Tibial nerve (tissue), 4 donors: ENCODE results near the gene MLPH.

ENCODE experiments used
- EP300 ChIP-seq, 2 donors: sonication (generic); formaldehyde crosslinking; IDR thresholded peaks; one replicate each; pipeline ENCODE4 v1.6.1; 2017; ENCODE audit warnings: antibody characterized with exemption in 2 of 2, mild to moderate bottlenecking in 1 of 2
- TF ChIP-seq, protein P1 (sequence below), 5 experiments: fragments of 200-600 bp in 3 of 5; fragments of 450-650 bp in 2 of 5; sonication (generic) in 3 of 5; IDR thresholded peaks; one replicate each; pipeline ENCODE4 v1.5.1; 2016 to 2019; ENCODE audit warnings: antibody characterized with exemption in 5 of 5, mild to moderate bottlenecking in 3 of 5, moderate library complexity in 2 of 5

DNA sequence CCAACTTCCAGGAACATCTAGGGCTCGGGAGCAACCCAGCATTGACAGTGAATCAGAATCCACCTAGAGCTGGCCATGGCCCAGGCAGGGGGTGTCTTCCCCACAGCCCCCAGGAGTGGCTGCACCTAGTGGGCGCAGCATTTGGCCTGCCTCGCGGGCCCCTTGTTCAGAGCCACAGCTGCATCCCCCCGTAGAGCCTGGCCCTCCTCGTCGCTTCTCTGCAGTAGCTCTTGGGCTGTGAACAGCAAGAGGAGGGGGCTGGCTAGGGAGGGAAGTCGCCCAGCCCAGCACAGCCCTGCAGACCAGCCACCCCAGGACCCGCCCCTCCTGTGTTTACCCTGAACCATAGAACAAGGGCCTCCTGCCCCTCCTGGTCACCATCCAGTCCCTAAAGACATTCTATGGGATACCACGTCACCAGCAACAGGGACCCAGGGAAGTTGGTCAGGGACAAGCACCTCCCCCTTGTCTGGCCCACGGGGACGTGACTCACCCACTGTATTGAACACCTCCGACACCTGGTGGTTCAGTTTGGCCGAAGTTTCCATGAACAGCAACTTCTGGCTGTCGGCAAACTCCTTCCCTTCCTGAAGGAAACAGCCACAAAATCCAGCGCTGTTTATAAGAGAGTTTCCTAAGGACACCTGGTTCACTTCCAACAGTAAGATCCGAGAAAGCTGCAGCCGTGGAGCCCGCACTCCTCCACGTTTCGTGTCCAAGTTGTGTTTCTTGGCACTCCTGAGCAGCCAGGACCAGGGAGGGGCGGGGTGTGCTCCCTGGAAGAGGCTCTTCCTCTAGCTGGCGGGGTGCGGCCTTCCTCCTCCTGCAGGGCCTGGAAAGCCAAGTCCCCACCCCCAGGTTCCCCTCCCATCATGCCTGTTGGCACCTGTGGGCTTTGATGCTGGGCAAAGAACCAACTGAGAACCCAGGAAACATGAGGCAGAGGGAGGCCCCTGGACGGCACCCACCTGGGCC is 88.1 kb downstream of the MLPH start:
- TF ChIP-seq, protein P1, sequence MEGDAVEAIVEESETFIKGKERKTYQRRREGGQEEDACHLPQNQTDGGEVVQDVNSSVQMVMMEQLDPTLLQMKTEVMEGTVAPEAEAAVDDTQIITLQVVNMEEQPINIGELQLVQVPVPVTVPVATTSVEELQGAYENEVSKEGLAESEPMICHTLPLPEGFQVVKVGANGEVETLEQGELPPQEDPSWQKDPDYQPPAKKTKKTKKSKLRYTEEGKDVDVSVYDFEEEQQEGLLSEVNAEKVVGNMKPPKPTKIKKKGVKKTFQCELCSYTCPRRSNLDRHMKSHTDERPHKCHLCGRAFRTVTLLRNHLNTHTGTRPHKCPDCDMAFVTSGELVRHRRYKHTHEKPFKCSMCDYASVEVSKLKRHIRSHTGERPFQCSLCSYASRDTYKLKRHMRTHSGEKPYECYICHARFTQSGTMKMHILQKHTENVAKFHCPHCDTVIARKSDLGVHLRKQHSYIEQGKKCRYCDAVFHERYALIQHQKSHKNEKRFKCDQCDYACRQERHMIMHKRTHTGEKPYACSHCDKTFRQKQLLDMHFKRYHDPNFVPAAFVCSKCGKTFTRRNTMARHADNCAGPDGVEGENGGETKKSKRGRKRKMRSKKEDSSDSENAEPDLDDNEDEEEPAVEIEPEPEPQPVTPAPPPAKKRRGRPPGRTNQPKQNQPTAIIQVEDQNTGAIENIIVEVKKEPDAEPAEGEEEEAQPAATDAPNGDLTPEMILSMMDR (IDR thresholded peaks at IDR 0.05), result no peak
- no peak for TF ChIP-seq EP300 (IDR thresholded peaks at IDR 0.05)
